DLD1 (cell line): Measurements from ENCODE around the gene PRSS12.
"Not testable (repeated sequence)": the region's sequence is repeated elsewhere in the genome, so short reads cannot be mapped to it uniquely, and the experiment has no call there.

Experiments
- in situ Hi-C: cut with HindIII; loops from 2 replicates; pipeline ENCODE4 v1.10.0; 2017; ENCODE audit warnings: low sequenced_read_pairs

Gene PRSS12

GRCh38 chr4:118352843-118353533, at the start of gene PRSS12:
PRSS12 (minus strand) TSS chr4:118353003; CDS start chr4:118352720, 283 bp downstream.
- in situ Hi-C loops, result no loop called here

GRCh38 chr4:118400356-118400755, 47.6 kb upstream of the PRSS12 start:
- in situ Hi-C loops, result no loop called here

GRCh38 chr4:118399883-118400282, 47.1 kb upstream of the PRSS12 start:
- in situ Hi-C loops, result not testable (repeated sequence)

- in situ Hi-C loops, result no loop called here
Observed at GRCh38 chr4:118398226-118399090, 45.7 kb upstream of the PRSS12 start.

GRCh38 chr4:118397623-118397979, 44.8 kb upstream of the PRSS12 start:
- in situ Hi-C loops, result no loop called here

GRCh38 chr4:118396881-118397622, 44.2 kb upstream of the PRSS12 start:
- in situ Hi-C loops, result no loop called here

GRCh38 chr4:118395057-118395644, 42.3 kb upstream of the PRSS12 start:
- in situ Hi-C loops, result no loop called here

- in situ Hi-C loops, result not testable (repeated sequence)
Observed at GRCh38 chr4:118392509-118392908, 39.7 kb upstream of the PRSS12 start.

- in situ Hi-C loops, result no loop called here
Observed at GRCh38 chr4:118390121-118390520, 37.3 kb upstream of the PRSS12 start.

GRCh38 chr4:118389721-118390120, 36.9 kb upstream of the PRSS12 start:
- in situ Hi-C loops, result no loop called here

GRCh38 chr4:118388606-118389005, 35.8 kb upstream of the PRSS12 start:
- in situ Hi-C loops, result no loop called here

GRCh38 chr4:118381902-118382301, 29.1 kb upstream of the PRSS12 start:
- in situ Hi-C loops, result no loop called here

GRCh38 chr4:118373614-118374255, 20.9 kb upstream of the PRSS12 start:
- in situ Hi-C loops, result no loop called here

- in situ Hi-C loops, result no loop called here
Observed at GRCh38 chr4:118372251-118372650, 19.4 kb upstream of the PRSS12 start.

- in situ Hi-C loops, result no loop called here
Observed at GRCh38 chr4:118369231-118369630, 16.4 kb upstream of the PRSS12 start.

- in situ Hi-C loops, result no loop called here
Observed at GRCh38 chr4:118367872-118368271, 15.1 kb upstream of the PRSS12 start.

- in situ Hi-C loops, result no loop called here
Observed at GRCh38 chr4:118367361-118367760, 14.6 kb upstream of the PRSS12 start.

- in situ Hi-C loops, result no loop called here
Observed at GRCh38 chr4:118363166-118363565, 10.4 kb upstream of the PRSS12 start.

GRCh38 chr4:118361192-118361591, 8.4 kb upstream of the PRSS12 start:
- in situ Hi-C loops, result no loop called here

- in situ Hi-C loops, result no loop called here
Observed at GRCh38 chr4:118360106-118360505, 7.3 kb upstream of the PRSS12 start.

- in situ Hi-C loops, result no loop called here
Observed at GRCh38 chr4:118357601-118358000, 4.8 kb upstream of the PRSS12 start.
